ENCODE measurements around the gene IMPG1. TPM values are rescaled to one million over a fixed set of nuclear protein-coding genes. Genes with fewer than 3 reads are reported as not detected.
"Not testable (repeated sequence)": the region's sequence is repeated elsewhere in the genome, so short reads cannot be mapped to it uniquely, and the experiment has no call there.

The IMPG1 gene
- total and polyA plus RNA-seq, 10 donors, result 0.02 to 0.10 TPM; not detected in 8

- Histone ChIP-seq H3K36me3 (peaks cover 0 to 17% (median 8%) of the 10 kb centered on the region in 6 donors), H3K27me3 (replicated peaks in 1 of 7) (no peaks in the 10 kb centered on the region), H3K4me1 (no peaks in the 10 kb centered on the region), H3K9me3 (no peaks in the 10 kb centered on the region), H3K4me3 (no peak overlapping the region), H3K27ac (no peak overlapping the region)
- no peak for DNase-seq
- intact Hi-C loops (cut with DNase I; ENCODE audit: low total_unique reads), result no loop called here
- TF ChIP-seq POLR2A (IDR thresholded peaks at IDR 0.05), result no peak
- TF ChIP-seq, protein P1, sequence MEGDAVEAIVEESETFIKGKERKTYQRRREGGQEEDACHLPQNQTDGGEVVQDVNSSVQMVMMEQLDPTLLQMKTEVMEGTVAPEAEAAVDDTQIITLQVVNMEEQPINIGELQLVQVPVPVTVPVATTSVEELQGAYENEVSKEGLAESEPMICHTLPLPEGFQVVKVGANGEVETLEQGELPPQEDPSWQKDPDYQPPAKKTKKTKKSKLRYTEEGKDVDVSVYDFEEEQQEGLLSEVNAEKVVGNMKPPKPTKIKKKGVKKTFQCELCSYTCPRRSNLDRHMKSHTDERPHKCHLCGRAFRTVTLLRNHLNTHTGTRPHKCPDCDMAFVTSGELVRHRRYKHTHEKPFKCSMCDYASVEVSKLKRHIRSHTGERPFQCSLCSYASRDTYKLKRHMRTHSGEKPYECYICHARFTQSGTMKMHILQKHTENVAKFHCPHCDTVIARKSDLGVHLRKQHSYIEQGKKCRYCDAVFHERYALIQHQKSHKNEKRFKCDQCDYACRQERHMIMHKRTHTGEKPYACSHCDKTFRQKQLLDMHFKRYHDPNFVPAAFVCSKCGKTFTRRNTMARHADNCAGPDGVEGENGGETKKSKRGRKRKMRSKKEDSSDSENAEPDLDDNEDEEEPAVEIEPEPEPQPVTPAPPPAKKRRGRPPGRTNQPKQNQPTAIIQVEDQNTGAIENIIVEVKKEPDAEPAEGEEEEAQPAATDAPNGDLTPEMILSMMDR (IDR thresholded peaks at IDR 0.05 in 8 of 11, conservative IDR thresholded peaks at IDR 0.05 in 3 of 11), result no peak
Observed at GRCh38 chr6:75913040-75913439, 159.4 kb downstream of the IMPG1 start.

DNA sequence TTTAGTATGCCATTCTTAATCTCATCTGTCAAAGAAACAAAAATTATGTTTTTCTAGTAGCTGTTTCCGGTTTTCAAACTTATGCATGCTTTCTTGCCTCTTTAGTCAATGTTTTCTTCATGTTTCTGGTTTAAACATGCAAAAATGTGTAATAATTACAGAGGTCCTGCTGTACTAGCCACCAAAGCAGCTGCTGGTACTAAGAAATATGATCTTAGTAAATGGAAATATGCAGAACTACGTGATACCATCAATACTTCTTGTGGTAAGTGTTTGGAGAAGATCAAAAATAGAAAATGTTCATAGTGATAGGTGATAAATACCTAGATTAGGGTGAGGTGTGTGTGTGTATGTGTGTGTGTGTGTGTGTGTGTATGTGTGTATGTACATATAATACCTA lies 165.0 kb downstream of the IMPG1 start:
- TF ChIP-seq, protein P1 (IDR thresholded peaks at IDR 0.05 in 8 of 11, conservative IDR thresholded peaks at IDR 0.05 in 3 of 11), result no peak
- TF ChIP-seq POLR2A (IDR thresholded peaks at IDR 0.05), result no peak
- no peak for TF ChIP-seq POLR2AphosphoS5 (IDR thresholded peaks at IDR 0.05)
- no peak for DNase-seq
- WGBS, 5 donors, result 79 to 92% (median 85%) methylated on average over 2 of the region's 2 CpGs
- H3K9me3 ChIP-seq, result no peaks in the 10 kb centered on the region
- peaks cover 0 to 3% (median 0%) of the 10 kb centered on the region in 6 donors for H3K36me3 ChIP-seq
- no peak overlapping the region for H3K4me3 ChIP-seq
- no peak overlapping the region for H3K27ac ChIP-seq
- intact Hi-C loops (cut with DNase I; ENCODE audit: low total_unique reads), result no loop called here
- no peaks in the 10 kb centered on the region for H3K4me1 ChIP-seq
- H3K27me3 ChIP-seq (replicated peaks in 1 of 7), result no peaks in the 10 kb centered on the region

DNA sequence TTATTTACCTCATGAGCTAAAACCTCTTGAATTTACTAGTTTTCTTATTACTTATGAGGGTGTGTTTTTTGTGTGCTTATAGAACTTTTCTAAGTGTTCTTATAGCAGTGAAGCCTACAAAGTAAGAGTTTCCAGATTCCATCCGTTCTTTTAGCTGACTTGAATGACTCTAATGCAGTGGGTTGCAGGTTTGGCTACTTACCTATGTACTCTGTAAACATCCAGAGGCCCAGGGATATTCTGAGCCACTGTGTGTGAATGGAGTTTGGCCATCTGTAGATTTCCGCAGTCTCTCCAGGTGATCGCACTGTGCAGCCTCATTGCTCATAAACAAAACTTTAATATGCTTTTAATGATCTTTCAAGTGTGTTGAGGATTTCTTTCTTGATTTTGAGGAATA lies 165.6 kb downstream of the IMPG1 start:
- 85 to 94% (median 91%) methylated on average over 3 of the region's 3 CpGs for WGBS, 5 donors
- intact Hi-C loops (cut with DNase I; ENCODE audit: low total_unique reads), result no loop called here
- no peaks in the 10 kb centered on the region for H3K9me3 ChIP-seq

DNA sequence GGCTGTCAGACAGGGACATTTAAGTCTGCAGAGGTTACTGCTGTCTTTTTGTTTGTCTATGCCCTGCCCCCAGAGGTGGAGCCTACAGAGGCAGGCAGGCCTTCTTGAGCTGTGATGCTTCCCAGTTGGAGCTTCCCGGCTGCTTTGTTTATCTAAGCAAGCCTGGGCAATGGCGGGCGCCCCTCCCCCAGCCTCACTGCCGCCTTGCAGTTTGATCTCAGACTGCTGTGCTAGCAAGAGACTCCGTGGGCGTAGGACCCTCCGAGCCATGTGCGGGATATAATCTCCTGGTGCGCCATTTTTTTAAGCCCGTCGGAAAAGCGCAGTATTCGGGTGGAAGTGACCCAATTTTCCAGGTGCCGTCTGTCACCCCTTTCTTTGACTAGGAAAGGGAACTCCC lies 167.3 kb downstream of the IMPG1 start:
- H3K27me3 ChIP-seq (replicated peaks in 1 of 7); H3K4me1 ChIP-seq; H3K27ac ChIP-seq; H3K9me3 ChIP-seq; H3K36me3 ChIP-seq; H3K4me3 ChIP-seq; DNase-seq; intact Hi-C loops (cut with DNase I; ENCODE audit: low total_unique reads): not testable (repeated sequence)
- 93 to 98% (median 95%) methylated on average over 12 to 14 of the region's 14 CpGs for WGBS, 5 donors

More for the DNA sequence above, 165.6 kb downstream of the IMPG1 start:
- Histone ChIP-seq H3K36me3 (peaks cover 0 to 3% (median 0%) of the 10 kb centered on the region in 6 donors), H3K4me3 (no peak overlapping the region), H3K27ac (no peak overlapping the region), H3K4me1 (no peaks in the 10 kb centered on the region), H3K27me3 (replicated peaks in 1 of 7) (no peaks in the 10 kb centered on the region)
- no peak for DNase-seq
- TF ChIP-seq, protein P1 (IDR thresholded peaks at IDR 0.05 in 8 of 11, conservative IDR thresholded peaks at IDR 0.05 in 3 of 11), result no peak
- TF ChIP-seq POLR2A (IDR thresholded peaks at IDR 0.05) (no peak), POLR2AphosphoS5 (IDR thresholded peaks at IDR 0.05) (no peak)

GRCh38 chr6:75900216-75900615 lies 172.2 kb downstream of the IMPG1 start:
- H3K36me3 ChIP-seq; intact Hi-C loops (cut with DNase I; ENCODE audit: low total_unique reads); H3K4me1 ChIP-seq; DNase-seq; H3K27me3 ChIP-seq (replicated peaks in 1 of 7); H3K9me3 ChIP-seq; H3K4me3 ChIP-seq; H3K27ac ChIP-seq: not testable (repeated sequence)
- WGBS, 5 donors, result 78 to 100% (median 89%) methylated on average over 1 of the region's 1 CpG
